GM12874 (cell line): ENCODE measurements around the gene PPP1R9A.

Experiments used
- TF ChIP-seq, protein P1 (sequence below): IDR thresholded peaks from 2 replicates; pipeline ENCODE4 v1.5.1; 2011; ENCODE audit warnings: low read depth, mild to moderate bottlenecking, control low read depth, low read length, moderate library complexity; ENCODE audit not compliant: insufficient read depth

The PPP1R9A gene

DNA sequence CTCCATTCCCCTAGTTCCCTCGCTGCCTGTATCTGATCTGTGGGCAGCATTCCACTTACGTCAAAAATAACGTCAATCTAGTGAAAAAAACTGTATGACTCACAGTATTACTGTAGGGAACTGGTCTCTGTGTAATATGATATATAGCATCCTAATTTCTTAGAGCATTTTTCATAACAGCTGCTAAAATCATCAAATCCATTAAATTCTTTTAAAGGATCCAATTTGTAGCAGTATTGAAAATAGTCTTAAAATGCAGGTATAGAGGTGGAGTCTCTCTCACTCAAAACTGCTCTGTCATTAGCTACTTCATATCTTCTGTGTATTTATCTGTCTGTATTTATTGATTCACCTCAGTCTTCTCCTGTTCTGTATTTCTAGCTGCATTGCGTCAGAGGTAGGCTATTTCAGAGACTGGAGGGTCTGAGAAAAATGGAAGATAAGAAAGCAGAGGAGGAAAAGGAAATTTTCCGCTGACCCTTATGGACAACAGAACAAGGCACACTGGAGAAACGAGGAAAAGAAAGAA, 357.0 kb downstream of the PPP1R9A start:
- TF ChIP-seq, protein P1, sequence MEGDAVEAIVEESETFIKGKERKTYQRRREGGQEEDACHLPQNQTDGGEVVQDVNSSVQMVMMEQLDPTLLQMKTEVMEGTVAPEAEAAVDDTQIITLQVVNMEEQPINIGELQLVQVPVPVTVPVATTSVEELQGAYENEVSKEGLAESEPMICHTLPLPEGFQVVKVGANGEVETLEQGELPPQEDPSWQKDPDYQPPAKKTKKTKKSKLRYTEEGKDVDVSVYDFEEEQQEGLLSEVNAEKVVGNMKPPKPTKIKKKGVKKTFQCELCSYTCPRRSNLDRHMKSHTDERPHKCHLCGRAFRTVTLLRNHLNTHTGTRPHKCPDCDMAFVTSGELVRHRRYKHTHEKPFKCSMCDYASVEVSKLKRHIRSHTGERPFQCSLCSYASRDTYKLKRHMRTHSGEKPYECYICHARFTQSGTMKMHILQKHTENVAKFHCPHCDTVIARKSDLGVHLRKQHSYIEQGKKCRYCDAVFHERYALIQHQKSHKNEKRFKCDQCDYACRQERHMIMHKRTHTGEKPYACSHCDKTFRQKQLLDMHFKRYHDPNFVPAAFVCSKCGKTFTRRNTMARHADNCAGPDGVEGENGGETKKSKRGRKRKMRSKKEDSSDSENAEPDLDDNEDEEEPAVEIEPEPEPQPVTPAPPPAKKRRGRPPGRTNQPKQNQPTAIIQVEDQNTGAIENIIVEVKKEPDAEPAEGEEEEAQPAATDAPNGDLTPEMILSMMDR, result no peak

DNA sequence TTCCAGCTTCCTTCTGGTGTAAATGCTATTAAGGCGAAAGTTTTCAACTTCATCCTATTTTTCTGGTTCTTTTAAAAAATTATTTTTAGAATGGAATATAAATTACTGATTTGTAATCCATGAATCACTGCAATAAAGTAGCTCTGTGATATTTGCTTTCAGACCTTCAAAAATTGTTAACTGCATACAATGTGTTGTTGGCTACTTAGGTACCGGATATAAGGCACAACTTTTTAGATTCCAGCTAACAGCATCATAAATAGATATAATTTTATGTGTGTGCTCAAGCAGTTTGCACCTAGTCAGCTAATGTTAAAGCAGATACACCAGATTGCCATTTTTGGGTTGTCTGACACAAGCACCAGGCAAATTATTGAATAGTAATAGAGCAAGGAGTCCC, 358.2 kb downstream of the PPP1R9A start:
- TF ChIP-seq, protein P1, result no peak

DNA sequence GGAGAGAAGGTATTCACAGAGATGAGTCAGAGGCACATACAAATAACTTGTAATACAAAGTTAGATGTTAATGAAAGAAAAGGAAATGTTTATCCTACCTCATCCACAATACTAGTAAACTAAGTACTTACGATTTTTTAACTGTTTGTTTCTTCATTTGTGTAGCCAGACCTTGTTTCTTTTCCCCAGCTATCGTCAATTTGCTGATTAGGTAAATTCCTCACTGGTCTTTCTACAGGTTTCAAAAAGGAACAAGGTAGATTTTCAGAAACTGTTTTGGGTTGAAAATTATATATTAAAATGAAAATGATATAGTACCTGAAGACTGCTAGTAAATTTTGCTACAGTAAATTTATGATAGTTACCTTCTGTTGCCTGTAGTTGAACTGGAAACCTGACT, 360.4 kb downstream of the PPP1R9A start:
- TF ChIP-seq, protein P1, result no peak

DNA sequence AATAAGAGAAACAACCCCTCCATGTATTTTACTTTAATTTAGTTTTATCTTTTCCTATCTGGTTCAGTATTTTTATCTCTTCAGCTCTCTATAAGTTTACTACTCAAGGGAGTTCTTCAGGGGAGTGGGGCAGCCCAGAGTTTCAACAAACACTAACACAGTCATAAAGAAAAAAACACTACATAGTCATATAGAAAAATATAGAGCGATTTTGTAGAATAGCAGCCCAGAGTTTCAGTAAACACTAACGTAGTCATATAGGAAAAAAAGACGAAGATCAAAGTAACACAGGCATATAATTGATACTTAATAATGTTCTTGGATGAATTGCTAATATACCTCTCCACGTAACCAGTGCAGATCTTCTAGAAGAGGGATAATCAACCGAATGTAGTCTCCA, 362.2 kb downstream of the PPP1R9A start:
- TF ChIP-seq, protein P1, result no peak

DNA sequence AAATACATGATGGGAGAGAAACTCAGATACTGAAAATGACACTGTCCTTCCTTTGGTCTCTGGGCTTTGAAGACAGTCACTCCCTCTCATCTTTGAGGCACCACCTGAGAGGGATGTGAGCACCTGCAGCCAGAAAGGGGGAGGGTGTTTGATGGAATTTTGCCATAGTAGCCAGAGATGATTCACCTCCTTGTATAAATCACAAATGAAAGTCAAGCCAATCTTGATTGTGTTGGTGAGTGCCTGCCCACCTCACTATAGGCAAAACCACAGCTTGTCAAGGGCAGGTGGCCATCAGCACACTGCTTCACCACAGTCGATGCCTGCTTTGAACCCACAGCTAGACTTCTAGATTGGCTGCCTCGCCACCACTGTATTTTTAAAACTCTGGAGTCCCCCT, 368.7 kb downstream of the PPP1R9A start:
- TF ChIP-seq, protein P1, result no peak

DNA sequence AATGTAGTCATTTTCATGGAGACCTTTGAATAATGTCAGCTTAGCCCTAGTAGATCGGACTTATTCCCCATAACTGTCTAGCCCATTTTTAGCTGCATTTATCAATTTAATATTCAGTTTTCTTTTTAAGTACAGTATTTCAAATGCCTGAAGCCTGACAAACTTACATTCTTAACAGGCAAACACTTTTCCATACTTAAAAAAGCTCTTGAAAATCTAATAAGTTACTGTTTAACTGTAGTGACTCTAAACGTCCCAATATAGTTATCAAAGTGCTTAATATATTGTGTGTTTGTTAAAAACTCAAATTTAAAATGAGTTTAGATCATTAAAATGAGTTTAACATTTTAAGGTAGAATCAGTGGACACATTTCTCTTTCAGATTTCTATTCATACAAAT, 372.0 kb downstream of the PPP1R9A start:
- TF ChIP-seq, protein P1, result no peak

DNA sequence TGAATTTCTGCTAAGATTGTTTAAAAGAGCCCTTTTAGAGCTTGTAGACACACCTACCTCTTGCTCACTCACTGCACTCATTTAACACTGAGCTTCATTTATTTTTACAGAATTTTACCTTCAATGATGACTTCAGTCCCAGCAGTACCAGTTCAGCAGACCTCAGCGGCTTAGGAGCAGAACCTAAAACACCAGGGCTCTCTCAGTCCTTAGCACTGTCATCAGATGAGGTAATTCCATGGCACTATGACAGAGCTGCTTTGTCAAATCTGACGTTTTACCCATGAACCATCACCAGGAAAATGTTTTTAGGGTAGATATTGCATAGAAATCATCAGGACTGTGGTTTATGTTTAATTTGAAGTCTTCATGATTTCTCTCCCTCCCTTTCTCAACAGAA, 378.7 kb downstream of the PPP1R9A start:
- TF ChIP-seq, protein P1, result no peak
